Measurements from ENCODE around the gene SLC8A3. TPM values are rescaled to one million over a fixed set of nuclear protein-coding genes. Genes with fewer than 3 reads are reported as not detected.

The SLC8A3 gene
- total RNA-seq, 2 donors from 2014 or later = 0.49 to 0.95 TPM

DNA sequence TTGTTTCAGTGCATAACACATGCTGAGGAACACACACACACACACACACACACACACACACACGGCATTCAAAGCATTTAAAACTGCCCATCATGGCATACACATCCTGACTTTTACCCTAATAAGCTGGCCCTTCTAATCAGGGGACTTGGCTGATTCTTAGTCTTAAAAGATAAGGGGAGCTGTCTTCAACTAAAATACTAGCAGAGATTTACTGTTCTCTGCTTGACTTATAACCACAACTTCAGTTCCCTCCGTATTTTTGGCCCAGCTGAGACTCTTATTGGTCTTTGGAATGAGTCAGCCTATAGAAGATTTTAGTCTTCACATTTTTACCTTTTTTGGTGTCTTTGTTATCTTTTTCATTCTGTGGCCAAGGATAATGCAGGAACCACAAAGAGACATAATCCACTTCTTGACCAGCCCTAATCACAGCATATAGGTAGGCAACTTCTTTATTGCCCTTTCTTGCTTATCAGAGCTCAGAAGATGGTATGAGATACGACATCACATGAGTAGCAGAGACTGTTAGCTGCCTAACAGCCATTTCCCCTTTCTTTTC is 25.1 kb upstream of the SLC8A3 start:
- TF ChIP-seq CTCF (IDR thresholded peaks at IDR 0.05) = no peak
- ATAC-seq (ENCODE audit: insufficient number of reproducible peaks, low FRiP score, low read depth) = no peak

DNA sequence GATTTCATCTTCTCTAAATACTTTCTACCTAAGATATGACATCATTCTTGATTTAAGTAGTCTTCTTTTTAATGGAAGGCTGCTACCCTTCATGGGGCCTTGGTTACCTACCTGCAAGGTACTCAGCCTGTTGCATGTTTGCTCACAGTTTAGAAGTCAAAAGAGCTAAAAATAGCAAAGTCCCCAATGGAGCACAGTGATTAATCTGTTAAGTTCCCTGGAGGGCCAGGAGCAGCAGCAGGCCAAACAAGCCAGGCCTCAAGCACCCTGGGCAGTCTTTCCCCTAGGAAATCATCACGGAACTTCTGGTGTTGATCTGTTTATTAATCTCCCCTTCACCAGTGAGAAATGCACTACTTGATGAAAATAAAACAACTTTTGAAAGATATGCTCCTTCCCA is 24.0 kb upstream of the SLC8A3 start:
- no peak for TF ChIP-seq CTCF (IDR thresholded peaks at IDR 0.05)
- no peak overlapping the region for H3K27ac ChIP-seq
- H3K36me3 ChIP-seq = no peaks in the 10 kb centered on the region
- ATAC-seq (ENCODE audit: insufficient number of reproducible peaks, low FRiP score, low read depth) (no peak), DNase-seq (ENCODE audit: low spot score) (no peak)
- H3K4me3 ChIP-seq = no peak overlapping the region
- no peaks in the 10 kb centered on the region for H3K27me3 ChIP-seq (replicated peaks; ENCODE audit: insufficient read depth)
- no peaks in the 10 kb centered on the region for H3K9me3 ChIP-seq
- H3K4me1 ChIP-seq (ENCODE audit: control insufficient read depth in 1 of 2, low read depth in 2 of 2) = no peaks in the 10 kb centered on the region

More for the DNA sequence above, 25.1 kb upstream of the SLC8A3 start:
- Histone ChIP-seq H3K4me1 (ENCODE audit: control insufficient read depth in 1 of 2, low read depth in 2 of 2) (no peaks in the 10 kb centered on the region), H3K9me3 (no peaks in the 10 kb centered on the region), H3K36me3 (no peaks in the 10 kb centered on the region), H3K4me3 (no peak overlapping the region), H3K27me3 (replicated peaks; ENCODE audit: insufficient read depth) (no peaks in the 10 kb centered on the region), H3K27ac (no peak overlapping the region)
- DNase-seq (ENCODE audit: low spot score) = no peak

GRCh38 chr14:70208380-70208779 is 19.6 kb upstream of the SLC8A3 start:
- H3K9me3 ChIP-seq = no peaks in the 10 kb centered on the region
- ATAC-seq (ENCODE audit: insufficient number of reproducible peaks, low FRiP score, low read depth) (no peak), DNase-seq (ENCODE audit: low spot score) (no peak)
- H3K27ac ChIP-seq = no peak overlapping the region
- H3K36me3 ChIP-seq = no peaks in the 10 kb centered on the region
- no peak for TF ChIP-seq CTCF (IDR thresholded peaks at IDR 0.05)
- no peaks in the 10 kb centered on the region for H3K27me3 ChIP-seq (replicated peaks; ENCODE audit: insufficient read depth)
- no peak overlapping the region for H3K4me3 ChIP-seq
- no peaks in the 10 kb centered on the region for H3K4me1 ChIP-seq (ENCODE audit: control insufficient read depth in 1 of 2, low read depth in 2 of 2)

- Histone ChIP-seq H3K27ac (no peak overlapping the region), H3K9me3 (no peaks in the 10 kb centered on the region), H3K4me3 (no peak overlapping the region), H3K27me3 (replicated peaks; ENCODE audit: insufficient read depth) (no peaks in the 10 kb centered on the region), H3K36me3 (no peaks in the 10 kb centered on the region), H3K4me1 (ENCODE audit: control insufficient read depth in 1 of 2, low read depth in 2 of 2) (no peaks in the 10 kb centered on the region)
- DNase-seq (ENCODE audit: low spot score) (no peak), ATAC-seq (ENCODE audit: insufficient number of reproducible peaks, low FRiP score, low read depth) (no peak)
- no peak for TF ChIP-seq CTCF (IDR thresholded peaks at IDR 0.05)
Observed at GRCh38 chr14:70203686-70204085, 14.9 kb upstream of the SLC8A3 start.

DNA sequence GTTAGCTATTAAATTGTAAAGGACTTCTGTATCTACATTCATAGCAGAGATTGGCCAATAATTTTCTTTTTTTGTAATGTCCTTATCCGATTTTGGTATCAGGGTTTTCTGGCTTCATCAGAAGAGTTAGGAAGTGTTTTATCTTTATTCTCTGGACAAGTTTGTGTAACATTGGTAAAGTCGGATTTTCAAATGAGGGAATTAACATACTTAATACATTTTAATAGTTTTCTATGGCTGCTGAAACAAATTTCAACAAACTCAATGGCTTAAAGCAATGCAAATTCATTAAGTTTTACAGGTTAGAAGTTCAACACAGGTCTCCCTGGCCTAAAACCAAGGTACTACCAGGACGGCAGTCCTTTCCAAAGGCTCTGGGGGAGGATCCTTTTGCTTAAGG is 13.2 kb upstream of the SLC8A3 start:
- no peak for TF ChIP-seq CTCF (IDR thresholded peaks at IDR 0.05)
- no peaks in the 10 kb centered on the region for H3K36me3 ChIP-seq
- DNase-seq (ENCODE audit: low spot score) = no peak
- no peaks in the 10 kb centered on the region for H3K27me3 ChIP-seq (replicated peaks; ENCODE audit: insufficient read depth)
- no peak for ATAC-seq (ENCODE audit: insufficient number of reproducible peaks, low FRiP score, low read depth)
- no peaks in the 10 kb centered on the region for H3K9me3 ChIP-seq
- H3K4me1 ChIP-seq (ENCODE audit: control insufficient read depth in 1 of 2, low read depth in 2 of 2) = no peaks in the 10 kb centered on the region
- H3K27ac ChIP-seq = no peak overlapping the region
- H3K4me3 ChIP-seq = no peak overlapping the region

Data from thoracic aorta (tissue), 2 donors.